ENCODE data around the gene INSIG2. TPM values are rescaled to one million over a fixed set of nuclear protein-coding genes. Genes with fewer than 3 reads are reported as not detected.

The INSIG2 gene
- total RNA-seq, 1 donor from 2014 or later, result 32.2 TPM

DNA sequence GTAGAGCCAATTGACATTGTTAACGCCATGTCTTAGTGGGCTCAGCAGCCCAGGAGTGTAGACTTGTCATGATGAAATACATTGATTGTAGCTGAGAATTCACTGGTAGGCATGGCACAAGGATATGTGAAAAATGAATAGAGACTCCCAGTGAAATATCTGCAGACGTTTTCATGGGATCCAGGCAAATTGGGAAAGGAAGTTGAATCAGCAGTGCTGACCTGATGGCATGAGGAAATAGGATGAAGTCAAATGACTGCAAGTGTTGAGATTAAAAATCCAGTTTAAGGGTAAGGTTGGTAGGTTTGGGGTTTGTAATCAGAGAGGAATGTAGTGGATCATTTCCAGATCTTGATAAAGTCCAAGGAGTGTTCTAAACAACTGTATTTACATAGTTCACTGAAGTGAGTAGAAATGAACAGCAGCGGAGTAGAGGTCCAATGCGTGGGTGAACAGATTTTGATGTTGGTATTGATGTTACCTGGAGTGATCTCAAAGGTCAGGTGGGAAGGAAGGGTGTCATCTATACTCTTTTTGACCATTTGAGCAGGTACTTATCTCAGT is 24.6 kb downstream of the INSIG2 start:
- H3K36me3 Mint-ChIP-seq, result peaks cover 17% of the 10 kb centered on the region
- no peak overlapping the region for H3K27ac Mint-ChIP-seq
- no peaks in the 10 kb centered on the region for H3K4me1 Mint-ChIP-seq
- no peak overlapping the region for H2AFZ ChIP-seq (replicated peaks)
- H3K4me3 Mint-ChIP-seq, result no peak overlapping the region
- no peaks in the 10 kb centered on the region for H3K9me3 ChIP-seq (ENCODE audit: low read depth)
- H3F3A ChIP-seq (ENCODE audit: low read depth), result no peaks in the 10 kb centered on the region
- no peaks in the 10 kb centered on the region for H3K79me2 ChIP-seq (ENCODE audit: low read depth)
- H3K27me3 ChIP-seq, result no peaks in the 10 kb centered on the region
- H3K4me2 ChIP-seq, result no peak overlapping the region
- H3K27ac ChIP-seq, result no peak overlapping the region
- TF ChIP-seq EZH2 (IDR thresholded peaks at IDR 0.05) (no peak), EZH2phosphoT487 (IDR thresholded peaks at IDR 0.05) (no peak)
- TF ChIP-seq, protein P1, sequence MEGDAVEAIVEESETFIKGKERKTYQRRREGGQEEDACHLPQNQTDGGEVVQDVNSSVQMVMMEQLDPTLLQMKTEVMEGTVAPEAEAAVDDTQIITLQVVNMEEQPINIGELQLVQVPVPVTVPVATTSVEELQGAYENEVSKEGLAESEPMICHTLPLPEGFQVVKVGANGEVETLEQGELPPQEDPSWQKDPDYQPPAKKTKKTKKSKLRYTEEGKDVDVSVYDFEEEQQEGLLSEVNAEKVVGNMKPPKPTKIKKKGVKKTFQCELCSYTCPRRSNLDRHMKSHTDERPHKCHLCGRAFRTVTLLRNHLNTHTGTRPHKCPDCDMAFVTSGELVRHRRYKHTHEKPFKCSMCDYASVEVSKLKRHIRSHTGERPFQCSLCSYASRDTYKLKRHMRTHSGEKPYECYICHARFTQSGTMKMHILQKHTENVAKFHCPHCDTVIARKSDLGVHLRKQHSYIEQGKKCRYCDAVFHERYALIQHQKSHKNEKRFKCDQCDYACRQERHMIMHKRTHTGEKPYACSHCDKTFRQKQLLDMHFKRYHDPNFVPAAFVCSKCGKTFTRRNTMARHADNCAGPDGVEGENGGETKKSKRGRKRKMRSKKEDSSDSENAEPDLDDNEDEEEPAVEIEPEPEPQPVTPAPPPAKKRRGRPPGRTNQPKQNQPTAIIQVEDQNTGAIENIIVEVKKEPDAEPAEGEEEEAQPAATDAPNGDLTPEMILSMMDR (IDR thresholded peaks at IDR 0.05), result no peak
- no peaks in the 10 kb centered on the region for H4K20me1 ChIP-seq (ENCODE audit: low read depth)
- no peaks in the 10 kb centered on the region for H3K36me3 ChIP-seq
- no peak overlapping the region for H3K9ac ChIP-seq
- H3K9me3 Mint-ChIP-seq, result no peaks in the 10 kb centered on the region
- H3K4me1 ChIP-seq, result no peaks in the 10 kb centered on the region
- DNase-seq (ENCODE audit: low spot score), result no peak
- no peaks in the 10 kb centered on the region for H3K27me3 Mint-ChIP-seq (ENCODE audit: insufficient read depth, low read depth)
- H3K4me3 ChIP-seq, result no peak overlapping the region

DNA sequence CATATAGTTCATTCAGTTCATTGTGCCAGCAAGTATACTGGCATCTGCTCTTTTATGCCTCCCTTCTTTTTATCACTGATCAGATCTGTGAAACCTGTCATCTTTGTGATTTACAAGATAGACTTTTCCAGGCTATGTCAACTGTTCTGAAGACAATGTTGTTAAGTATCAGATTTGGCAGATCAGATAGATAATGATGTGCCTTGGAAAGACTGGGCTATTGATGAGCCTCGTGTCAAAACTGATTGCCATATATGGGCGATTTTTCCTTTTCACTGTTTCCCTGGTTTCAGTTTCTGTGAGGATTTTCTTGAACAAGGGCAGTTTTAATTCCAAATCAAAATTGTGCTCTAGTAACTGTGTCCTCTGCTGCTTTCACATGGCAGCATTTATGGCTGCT is 26.6 kb downstream of the INSIG2 start:
- Histone ChIP-seq H4K20me1 (ENCODE audit: low read depth) (no peaks in the 10 kb centered on the region), H3K27me3 (no peaks in the 10 kb centered on the region), H3K4me1 (no peaks in the 10 kb centered on the region), H3K4me3 (no peak overlapping the region), H2AFZ (replicated peaks) (no peak overlapping the region), H3K9me3 (ENCODE audit: low read depth) (no peaks in the 10 kb centered on the region), H3K27ac (no peak overlapping the region), H3K36me3 (no peaks in the 10 kb centered on the region), H3K4me2 (no peak overlapping the region), H3K79me2 (ENCODE audit: low read depth) (no peaks in the 10 kb centered on the region), H3F3A (ENCODE audit: low read depth) (no peaks in the 10 kb centered on the region), H3K9ac (no peak overlapping the region)
- no peak for DNase-seq (ENCODE audit: low spot score)
- TF ChIP-seq EZH2phosphoT487 (IDR thresholded peaks at IDR 0.05), result no peak
- TF ChIP-seq EZH2 (IDR thresholded peaks at IDR 0.05), result no peak
- TF ChIP-seq, protein P1 (IDR thresholded peaks at IDR 0.05), result no peak
- H3K27ac Mint-ChIP-seq, result no peak overlapping the region
- H3K36me3 Mint-ChIP-seq, result peaks cover 8% of the 10 kb centered on the region
- H3K4me1 Mint-ChIP-seq, result no peaks in the 10 kb centered on the region
- H3K9me3 Mint-ChIP-seq, result no peaks in the 10 kb centered on the region
- H3K27me3 Mint-ChIP-seq (ENCODE audit: insufficient read depth, low read depth), result no peaks in the 10 kb centered on the region
- H3K4me3 Mint-ChIP-seq, result no peak overlapping the region

DNA sequence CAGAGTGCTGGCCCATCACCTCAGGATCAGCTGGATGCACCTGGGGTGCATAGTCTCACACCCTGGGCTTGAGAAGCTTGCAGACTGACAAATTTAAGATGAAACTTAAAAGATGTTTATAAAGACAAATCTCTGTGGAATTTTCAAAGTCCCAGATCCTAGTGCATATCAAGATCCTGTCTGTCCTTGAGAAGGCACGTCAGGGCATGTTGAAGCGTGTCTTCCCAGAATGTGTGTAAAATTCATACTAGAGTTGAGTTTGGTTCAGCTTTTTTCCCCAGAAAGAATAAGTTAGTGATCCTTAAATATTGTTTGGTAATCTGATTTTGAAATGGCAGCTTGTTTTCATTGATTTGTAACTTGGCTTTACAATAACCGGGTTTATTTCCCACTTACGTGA is 27.5 kb downstream of the INSIG2 start:
- Histone ChIP-seq H3K79me2 (ENCODE audit: low read depth) (no peaks in the 10 kb centered on the region), H3K4me1 (no peaks in the 10 kb centered on the region), H4K20me1 (ENCODE audit: low read depth) (no peaks in the 10 kb centered on the region), H2AFZ (replicated peaks) (no peak overlapping the region), H3K27ac (no peak overlapping the region), H3F3A (ENCODE audit: low read depth) (no peaks in the 10 kb centered on the region), H3K9me3 (ENCODE audit: low read depth) (no peaks in the 10 kb centered on the region), H3K36me3 (no peaks in the 10 kb centered on the region), H3K4me3 (no peak overlapping the region), H3K27me3 (no peaks in the 10 kb centered on the region), H3K9ac (no peak overlapping the region), H3K4me2 (no peak overlapping the region)
- DNase-seq (ENCODE audit: low spot score), result no peak
- Mint-ChIP-seq H3K4me1 (no peaks in the 10 kb centered on the region), H3K36me3 (peaks cover 8% of the 10 kb centered on the region), H3K27me3 (ENCODE audit: insufficient read depth, low read depth) (no peaks in the 10 kb centered on the region), H3K9me3 (no peaks in the 10 kb centered on the region), H3K4me3 (no peak overlapping the region), H3K27ac (no peak overlapping the region)
- TF ChIP-seq EZH2 (IDR thresholded peaks at IDR 0.05), result no peak
- no peak for TF ChIP-seq EZH2phosphoT487 (IDR thresholded peaks at IDR 0.05)
- TF ChIP-seq, protein P1 (IDR thresholded peaks at IDR 0.05), result no peak

All from neural progenitor cell (in vitro differentiated cells).